GM18507 (cell line): ENCODE results near the gene NVL.
A peak's percentile ranks its signal among the peaks of the same experiment; 100 is the strongest.

Experiments used
- DNase-seq: peaks from one replicate; pipeline ENCODE4 v3.0.0; 2011; ENCODE audit warnings: low read depth; ENCODE audit not compliant: insufficient read length; ENCODE audit errors: extremely low spot score
- FAIRE-seq: peaks from 2 replicates; lab custom pipeline; 2011; peaks lifted over from hg19 to GRCh38; lab: Jason Lieb, UNC

Gene NVL

GRCh38 chr1:224294775-224295174 lies 35.2 kb downstream of the NVL start:
- no peak for DNase-seq
- FAIRE-seq, result no peak

GRCh38 chr1:224292419-224292818 lies 37.6 kb downstream of the NVL start:
- DNase-seq (no peak), FAIRE-seq (no peak)

GRCh38 chr1:224289396-224289795 lies 40.6 kb downstream of the NVL start:
- DNase-seq (no peak), FAIRE-seq (no peak)

DNA sequence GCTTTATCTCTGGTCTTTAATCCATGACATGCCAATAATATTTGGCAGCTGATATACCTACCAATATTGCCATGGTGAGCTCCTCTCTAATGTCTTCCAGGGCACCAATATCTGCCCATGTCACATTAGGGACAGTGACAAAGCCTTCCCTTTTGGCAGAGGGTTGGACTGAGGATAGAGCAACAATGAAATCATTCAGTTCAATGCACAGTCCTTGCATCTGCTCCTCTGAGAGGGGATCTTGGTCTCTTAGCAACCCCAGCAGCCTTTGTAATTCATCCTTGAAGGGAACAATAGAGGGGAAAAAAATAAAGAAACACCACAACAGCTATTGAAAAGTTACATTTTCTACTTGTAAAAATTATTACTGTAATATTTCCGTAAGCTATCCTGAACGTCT lies 42.3 kb downstream of the NVL start:
- no peak for FAIRE-seq
- no peak for DNase-seq

DNA sequence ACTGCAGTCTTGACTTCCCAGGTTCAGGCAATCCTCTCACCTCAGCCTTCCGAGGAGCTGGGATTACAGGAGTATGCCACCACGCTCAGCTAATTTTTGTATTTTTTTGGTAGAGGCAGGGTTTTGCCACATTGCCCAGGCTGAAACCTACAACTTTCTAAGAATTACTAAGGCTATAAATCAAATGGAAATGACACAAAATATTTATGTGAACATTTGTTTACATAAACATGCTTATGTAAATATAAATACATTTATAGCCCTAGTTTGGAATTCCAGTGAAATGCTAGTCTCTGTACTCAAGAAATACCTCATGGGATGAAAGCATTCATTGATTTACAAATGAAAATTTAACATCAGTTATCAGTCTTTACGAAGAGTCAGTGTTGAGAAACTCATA lies 47.8 kb downstream of the NVL start:
- no peak for FAIRE-seq

GRCh38 chr1:224276771-224277487 lies 53.0 kb downstream of the NVL start:
- DNase-seq (no peak), FAIRE-seq (no peak)

More for the DNA sequence above, 47.8 kb downstream of the NVL start:
- DNase-seq, result no peak

- FAIRE-seq (no peak), DNase-seq (no peak)
These were observed 54.9 kb downstream of the NVL start for GRCh38 chr1:224274970-224275626.

GRCh38 chr1:224273641-224274040 lies 56.3 kb downstream of the NVL start:
- no peak for DNase-seq
- no peak for FAIRE-seq

DNA sequence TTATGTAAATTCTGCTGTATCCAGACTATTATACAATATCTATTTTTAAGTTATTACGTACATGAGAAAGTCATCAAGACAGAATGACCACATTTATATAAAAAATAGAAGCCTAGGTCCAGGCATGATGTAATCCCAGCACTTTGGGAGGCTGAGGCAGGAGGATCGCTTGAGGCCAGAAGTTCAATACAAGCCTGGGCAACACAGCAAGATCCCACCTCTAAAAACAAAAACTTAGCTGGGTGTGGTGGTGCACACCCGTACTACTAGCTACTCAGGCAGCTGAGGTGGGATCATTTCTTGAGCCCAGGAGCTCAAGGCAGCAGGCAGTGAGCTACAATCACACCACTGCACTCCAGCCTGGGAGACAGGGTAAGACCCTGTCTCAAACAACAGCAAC lies 58.9 kb downstream of the NVL start:
- FAIRE-seq, result no peak
- DNase-seq, result no peak

DNA sequence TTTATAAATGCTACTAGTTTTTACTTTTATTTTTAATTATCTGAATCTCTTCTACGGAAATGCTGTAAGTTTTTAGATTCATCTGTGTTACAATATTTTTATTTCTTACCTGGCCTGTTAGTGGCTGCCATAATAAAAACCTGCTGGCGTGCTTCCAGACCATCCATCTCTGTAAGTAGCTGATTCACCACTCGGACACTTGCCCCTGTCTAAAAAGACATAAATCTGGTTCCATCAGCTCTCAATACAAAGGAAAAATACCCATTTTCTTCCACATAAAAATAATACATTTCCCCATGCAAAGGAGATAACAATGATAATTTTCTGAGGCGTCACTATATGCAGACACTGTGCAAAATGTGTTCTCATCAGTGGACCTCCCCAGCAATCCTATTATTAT lies 62.0 kb downstream of the NVL start:
- DNase-seq (no peak), FAIRE-seq (no peak)

DNA sequence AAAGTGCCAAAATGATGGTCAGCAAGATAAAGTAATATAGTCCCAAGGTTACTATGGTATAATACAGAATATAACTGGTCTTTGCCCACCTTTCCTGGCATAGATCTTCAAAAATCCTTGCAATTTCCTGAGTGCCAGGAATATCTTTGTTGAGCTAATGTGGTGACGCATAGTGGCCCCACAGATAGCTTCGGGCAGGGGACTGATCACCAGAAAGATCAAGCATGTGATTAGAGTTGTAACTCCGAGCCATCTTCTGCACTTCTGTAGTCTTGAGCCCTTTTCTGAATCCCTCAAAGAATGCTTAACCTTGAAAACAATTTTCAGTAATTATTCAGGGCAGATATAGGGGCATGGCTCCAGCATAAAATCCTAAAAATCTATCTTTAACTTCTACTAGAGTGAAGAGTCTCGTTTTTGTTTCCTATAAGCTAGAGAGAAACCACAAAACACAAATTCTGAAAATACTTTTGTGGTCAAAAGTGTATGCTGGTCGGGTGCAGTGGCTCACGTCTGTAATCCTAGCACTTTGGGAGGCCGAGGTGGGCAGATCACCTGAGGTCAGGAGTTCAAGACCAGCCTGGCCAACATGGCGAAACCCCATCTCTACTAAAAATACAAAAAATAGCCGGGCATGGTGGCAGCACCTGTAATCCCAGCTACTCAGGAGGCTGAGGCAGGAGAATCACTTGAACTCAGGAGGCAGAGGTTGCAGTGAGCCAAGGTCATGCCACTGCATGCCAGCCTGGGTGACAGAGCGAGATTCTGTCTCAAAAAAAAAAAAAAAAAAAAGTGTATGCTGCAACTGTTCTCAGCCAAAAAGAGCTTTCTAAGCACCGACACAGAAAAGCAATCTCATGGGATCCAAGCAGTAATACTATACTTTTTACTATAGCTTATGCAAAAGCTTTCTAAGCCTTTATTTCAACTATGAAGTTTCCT lies 62.8 kb downstream of the NVL start:
- no peak for FAIRE-seq

DNA sequence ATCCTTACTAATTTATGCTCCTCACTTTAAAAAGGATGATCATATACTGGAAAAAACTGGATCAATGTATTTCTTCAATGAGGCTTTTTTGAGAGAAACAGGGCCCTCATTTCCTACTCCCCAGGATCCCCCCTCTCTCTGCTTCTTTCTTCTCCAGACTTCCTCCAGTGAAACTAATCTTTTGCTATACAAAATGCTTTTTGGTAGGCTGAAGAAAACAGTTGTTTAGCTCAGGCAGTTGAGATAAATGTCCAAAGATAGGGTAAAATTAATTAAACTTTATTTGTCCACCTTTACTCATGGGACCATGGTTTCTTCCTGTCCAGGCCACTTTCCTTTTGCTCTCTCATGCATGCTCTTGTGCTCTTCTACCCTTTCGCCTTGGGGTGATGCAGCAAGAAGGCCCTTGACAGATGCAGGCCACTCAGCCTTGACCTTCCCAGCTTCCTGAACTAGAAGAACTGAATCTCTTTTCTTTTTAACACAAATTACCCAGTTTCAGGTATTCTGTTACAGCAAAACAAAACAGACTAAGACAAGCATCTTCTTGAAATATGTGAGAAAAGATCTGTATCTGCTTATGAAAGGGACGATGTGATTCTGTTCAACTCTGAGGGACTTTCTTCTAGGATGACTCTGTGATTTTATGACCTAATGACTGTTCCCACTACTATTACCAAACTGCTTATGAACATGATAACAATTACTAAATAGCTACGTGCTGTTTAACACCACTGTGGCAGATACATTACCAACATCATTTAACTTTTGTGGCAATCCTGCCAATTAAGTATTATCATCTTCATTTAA lies 63.7 kb downstream of the NVL start:
- DNase-seq, result no peak
- peak; percentile 76 for FAIRE-seq

More for the DNA sequence above, 62.8 kb downstream of the NVL start:
- no peak for DNase-seq

- DNase-seq, result no peak
- FAIRE-seq, result no peak
These were observed 65.7 kb downstream of the NVL start for GRCh38 chr1:224264321-224264720.

GRCh38 chr1:224262373-224263054 lies 67.5 kb downstream of the NVL start:
- DNase-seq, result no peak
- no peak for FAIRE-seq

GRCh38 chr1:224259986-224260385 lies 70.0 kb downstream of the NVL start:
- no peak for FAIRE-seq
- no peak for DNase-seq

DNA sequence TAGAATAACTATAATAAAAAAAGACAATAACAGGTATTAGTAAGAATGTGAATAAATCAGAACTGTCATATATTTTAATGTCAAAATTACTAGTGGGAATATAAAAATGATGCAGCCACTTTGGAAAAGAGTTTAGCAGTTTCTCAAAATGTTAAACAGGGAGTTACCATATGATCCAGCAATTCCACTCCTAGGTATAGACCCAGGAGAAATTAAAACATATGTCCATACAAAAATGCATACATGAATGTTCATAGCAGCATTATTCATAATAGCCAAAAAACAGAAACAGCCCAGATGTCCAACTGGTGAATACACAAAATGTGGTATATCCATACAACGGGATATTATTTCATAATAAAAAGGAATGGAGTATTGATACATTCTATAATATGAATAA lies 71.6 kb downstream of the NVL start:
- DNase-seq, result no peak
- no peak for FAIRE-seq

GRCh38 chr1:224256640-224257039 lies 73.3 kb downstream of the NVL start:
- FAIRE-seq, result no peak
- no peak for DNase-seq

- no peak for DNase-seq
- FAIRE-seq, result no peak
These were observed 76.3 kb downstream of the NVL start for GRCh38 chr1:224253721-224254120.

GRCh38 chr1:224252479-224252878 lies 77.5 kb downstream of the NVL start:
- FAIRE-seq (no peak), DNase-seq (no peak)
